Fibroblast of peridontal ligament (primary cell): Measurements from ENCODE around the gene PRDM16.
"Not testable (repeated sequence)": the region's sequence is repeated elsewhere in the genome, so short reads cannot be mapped to it uniquely, and the experiment has no call there.

Experiments used
- DNase-seq: peaks from one replicate; pipeline ENCODE4 v3.0.0-alpha.2; 2010; ENCODE audit errors: extremely low read depth

The PRDM16 gene

GRCh38 chr1:3161176-3161840 is 92.3 kb downstream of the PRDM16 start:
- no peak for DNase-seq

- no peak for DNase-seq
Measured at GRCh38 chr1:3162322-3162882, 93.4 kb downstream of the PRDM16 start.

GRCh38 chr1:3163356-3163755 is 94.4 kb downstream of the PRDM16 start:
- DNase-seq: no peak

GRCh38 chr1:3164671-3165070 is 95.7 kb downstream of the PRDM16 start:
- no peak for DNase-seq

- DNase-seq: not testable (repeated sequence)
Measured at GRCh38 chr1:3165189-3165588, 96.2 kb downstream of the PRDM16 start.

- DNase-seq: no peak
Measured at GRCh38 chr1:3166206-3166918, 97.4 kb downstream of the PRDM16 start.

GRCh38 chr1:3167255-3167654 is 98.3 kb downstream of the PRDM16 start:
- DNase-seq: no peak

- DNase-seq: no peak
Measured at GRCh38 chr1:3168678-3169077, 99.7 kb downstream of the PRDM16 start.

GRCh38 chr1:3169665-3170356 is 100.8 kb downstream of the PRDM16 start:
- DNase-seq: no peak

GRCh38 chr1:3170561-3171453 is 101.8 kb downstream of the PRDM16 start:
- DNase-seq: peak; percentile 49

GRCh38 chr1:3171761-3172160 is 102.8 kb downstream of the PRDM16 start:
- no peak for DNase-seq

- no peak for DNase-seq
Measured at GRCh38 chr1:3172431-3173380, 103.7 kb downstream of the PRDM16 start.

GRCh38 chr1:3173381-3173980 is 104.5 kb downstream of the PRDM16 start:
- no peak for DNase-seq

- DNase-seq: peak; percentile 73
Measured at GRCh38 chr1:3174487-3175247, 105.7 kb downstream of the PRDM16 start.

- DNase-seq: no peak
Measured at GRCh38 chr1:3175486-3175885, 106.5 kb downstream of the PRDM16 start.

- no peak for DNase-seq
Measured at GRCh38 chr1:3176028-3176427, 107.0 kb downstream of the PRDM16 start.

GRCh38 chr1:3176820-3177219 is 107.8 kb downstream of the PRDM16 start:
- DNase-seq: no peak

- DNase-seq: no peak
Measured at GRCh38 chr1:3178279-3178678, 109.3 kb downstream of the PRDM16 start.

GRCh38 chr1:3179471-3179870 is 110.5 kb downstream of the PRDM16 start:
- no peak for DNase-seq
